GM19035 (cell line): ENCODE data around the gene RFC4.

Experiments
- ATAC-seq: cut with Tn5 transposase; IDR thresholded peaks from one replicate; pipeline ENCODE4 v1.9.1; 2021; ENCODE audit not compliant: unreplicated experiment

RFC4 gene

DNA sequence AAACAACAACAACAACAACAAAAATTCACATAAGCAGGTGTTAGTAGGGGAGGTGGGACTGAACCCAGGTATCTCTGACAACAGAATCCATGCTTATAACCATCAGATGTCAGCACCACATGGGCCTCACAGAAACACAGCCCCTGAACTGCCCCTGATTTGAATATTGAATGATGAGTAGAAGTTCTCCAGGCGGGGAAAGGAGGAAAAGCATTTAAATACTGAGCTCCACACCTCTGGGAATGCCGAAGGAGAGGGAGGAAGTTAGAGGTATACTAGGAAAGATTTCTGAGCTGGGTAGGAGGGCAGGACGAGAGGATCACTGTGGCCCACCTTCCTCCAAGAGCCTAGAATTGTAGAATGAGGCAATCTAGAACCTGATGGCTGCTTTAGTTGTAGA lies 54.8 kb downstream of the RFC4 start:
- ATAC-seq: no peak

- ATAC-seq: no peak
Measured at GRCh38 chr3:186750316-186750715, 56.0 kb downstream of the RFC4 start.

DNA sequence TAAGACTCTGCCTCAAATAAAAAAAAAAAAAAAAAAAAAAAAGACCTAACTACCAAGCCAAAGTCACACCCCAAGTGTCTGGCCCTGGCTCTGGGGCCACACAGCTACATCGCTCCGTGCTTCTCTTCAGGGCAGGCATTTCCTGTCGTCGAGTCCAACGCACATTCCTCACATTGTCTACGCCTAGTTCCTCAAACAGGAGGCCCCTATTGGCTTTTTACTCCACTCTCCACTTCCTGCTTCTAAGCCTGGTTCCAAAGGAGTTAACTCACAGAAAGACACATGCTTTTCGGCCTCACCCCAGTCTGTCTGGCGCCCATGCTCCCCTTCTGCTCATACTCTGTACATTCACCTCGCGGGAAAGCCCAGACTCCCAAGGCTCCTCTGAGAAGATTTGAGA lies 60.3 kb downstream of the RFC4 start:
- ATAC-seq: no peak

GRCh38 chr3:186743666-186744065 lies 62.6 kb downstream of the RFC4 start:
- ATAC-seq: no peak

DNA sequence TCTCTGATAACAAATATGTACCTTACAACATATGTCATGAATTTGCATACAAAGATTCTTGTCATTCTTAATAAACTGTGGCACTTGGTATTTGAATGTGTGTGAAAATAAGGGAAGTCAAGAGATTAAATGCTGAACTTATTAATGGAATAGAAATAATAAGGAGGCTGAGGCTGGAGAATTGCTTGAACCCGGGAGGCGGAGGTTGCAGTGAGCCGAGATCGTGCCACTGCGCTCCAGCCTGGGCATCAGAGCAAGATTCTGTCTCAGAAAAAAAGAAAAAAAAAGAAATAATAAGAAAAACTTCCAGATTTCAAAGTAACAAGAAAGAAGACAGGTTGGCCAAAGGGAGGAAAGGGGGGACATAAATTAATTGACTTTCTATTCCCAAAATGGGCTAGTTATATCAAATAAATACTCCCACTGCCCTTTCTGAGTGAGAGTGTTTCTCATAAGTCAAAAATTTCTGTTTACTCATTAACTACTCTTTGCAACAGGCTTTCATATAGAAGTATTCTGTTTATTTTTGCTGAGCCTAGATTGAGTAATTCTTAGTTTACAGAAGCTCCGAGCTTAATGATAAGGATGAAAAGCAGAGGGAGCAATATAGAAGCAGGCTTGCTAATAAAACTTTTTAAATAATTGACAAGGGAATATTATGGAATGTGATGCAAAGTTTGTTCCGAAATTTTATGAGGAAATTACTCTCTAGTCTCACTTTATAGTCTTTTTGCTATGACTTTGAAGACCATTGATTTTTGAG lies 63.5 kb downstream of the RFC4 start:
- ATAC-seq: no peak
